LoVo (cell line): ENCODE data around the gene RBL2.
"Not testable (repeated sequence)": the region's sequence is repeated elsewhere in the genome, so short reads cannot be mapped to it uniquely, and the experiment has no call there.

Source experiments
- DNase-seq: peaks from one replicate; pipeline ENCODE4 v3.0.0-alpha.2; 2016; ENCODE audit warnings: low spot score

RBL2 gene, protein sequence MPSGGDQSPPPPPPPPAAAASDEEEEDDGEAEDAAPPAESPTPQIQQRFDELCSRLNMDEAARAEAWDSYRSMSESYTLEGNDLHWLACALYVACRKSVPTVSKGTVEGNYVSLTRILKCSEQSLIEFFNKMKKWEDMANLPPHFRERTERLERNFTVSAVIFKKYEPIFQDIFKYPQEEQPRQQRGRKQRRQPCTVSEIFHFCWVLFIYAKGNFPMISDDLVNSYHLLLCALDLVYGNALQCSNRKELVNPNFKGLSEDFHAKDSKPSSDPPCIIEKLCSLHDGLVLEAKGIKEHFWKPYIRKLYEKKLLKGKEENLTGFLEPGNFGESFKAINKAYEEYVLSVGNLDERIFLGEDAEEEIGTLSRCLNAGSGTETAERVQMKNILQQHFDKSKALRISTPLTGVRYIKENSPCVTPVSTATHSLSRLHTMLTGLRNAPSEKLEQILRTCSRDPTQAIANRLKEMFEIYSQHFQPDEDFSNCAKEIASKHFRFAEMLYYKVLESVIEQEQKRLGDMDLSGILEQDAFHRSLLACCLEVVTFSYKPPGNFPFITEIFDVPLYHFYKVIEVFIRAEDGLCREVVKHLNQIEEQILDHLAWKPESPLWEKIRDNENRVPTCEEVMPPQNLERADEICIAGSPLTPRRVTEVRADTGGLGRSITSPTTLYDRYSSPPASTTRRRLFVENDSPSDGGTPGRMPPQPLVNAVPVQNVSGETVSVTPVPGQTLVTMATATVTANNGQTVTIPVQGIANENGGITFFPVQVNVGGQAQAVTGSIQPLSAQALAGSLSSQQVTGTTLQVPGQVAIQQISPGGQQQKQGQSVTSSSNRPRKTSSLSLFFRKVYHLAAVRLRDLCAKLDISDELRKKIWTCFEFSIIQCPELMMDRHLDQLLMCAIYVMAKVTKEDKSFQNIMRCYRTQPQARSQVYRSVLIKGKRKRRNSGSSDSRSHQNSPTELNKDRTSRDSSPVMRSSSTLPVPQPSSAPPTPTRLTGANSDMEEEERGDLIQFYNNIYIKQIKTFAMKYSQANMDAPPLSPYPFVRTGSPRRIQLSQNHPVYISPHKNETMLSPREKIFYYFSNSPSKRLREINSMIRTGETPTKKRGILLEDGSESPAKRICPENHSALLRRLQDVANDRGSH

DNA sequence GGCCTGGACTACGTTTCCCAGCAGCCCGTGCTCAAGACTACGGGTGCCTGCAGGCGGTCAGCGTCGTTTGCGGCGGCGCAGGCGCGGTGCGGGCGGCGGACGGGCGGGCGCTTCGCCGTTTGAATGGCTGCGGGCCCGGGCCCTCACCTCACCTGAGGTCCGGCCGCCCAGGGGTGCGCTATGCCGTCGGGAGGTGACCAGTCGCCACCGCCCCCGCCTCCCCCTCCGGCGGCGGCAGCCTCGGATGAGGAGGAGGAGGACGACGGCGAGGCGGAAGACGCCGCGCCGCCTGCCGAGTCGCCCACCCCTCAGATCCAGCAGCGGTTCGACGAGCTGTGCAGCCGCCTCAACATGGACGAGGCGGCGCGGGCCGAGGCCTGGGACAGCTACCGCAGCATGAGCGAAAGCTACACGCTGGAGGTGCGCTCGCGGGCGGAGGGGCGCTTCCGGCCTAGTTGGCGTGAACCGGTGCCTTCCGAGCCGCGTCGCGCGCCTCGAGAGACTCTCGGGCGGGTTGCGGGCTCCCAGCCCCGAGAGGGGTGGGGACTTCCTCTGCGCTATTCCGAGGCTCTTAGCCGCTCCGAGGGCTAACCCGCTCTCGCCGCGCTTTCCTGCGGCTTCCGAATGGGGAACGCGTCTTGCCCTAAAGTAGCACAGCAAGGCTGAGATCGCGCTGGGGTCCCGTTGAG is at the start of gene RBL2:
RBL2 (plus strand) TSS at position 95 of the 689 bp plus-strand sequence; CDS start at position 181, 86 bp downstream.
- DNase-seq, result peak; percentile 84

DNA sequence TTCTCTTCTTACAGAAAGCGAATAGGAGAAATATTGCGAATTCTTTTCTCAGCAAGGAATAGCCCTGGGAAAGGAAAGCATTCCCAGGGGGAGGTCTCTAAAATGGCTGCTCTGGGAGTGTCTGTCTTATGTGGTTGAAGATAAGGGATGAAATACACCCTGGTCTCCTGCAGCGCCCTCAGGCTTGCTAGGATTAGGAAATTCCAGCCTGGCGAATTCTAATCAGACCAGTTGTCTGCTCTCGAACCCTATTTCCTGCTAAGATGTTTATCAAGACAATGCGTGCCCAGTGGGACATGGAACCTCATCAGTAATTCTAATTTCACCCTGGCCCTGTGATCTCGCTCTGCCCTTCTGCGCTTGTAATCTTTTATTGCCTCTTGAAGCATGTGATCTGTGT is 49.7 kb upstream of the RBL2 start:
- DNase-seq, result not testable (repeated sequence)

DNA sequence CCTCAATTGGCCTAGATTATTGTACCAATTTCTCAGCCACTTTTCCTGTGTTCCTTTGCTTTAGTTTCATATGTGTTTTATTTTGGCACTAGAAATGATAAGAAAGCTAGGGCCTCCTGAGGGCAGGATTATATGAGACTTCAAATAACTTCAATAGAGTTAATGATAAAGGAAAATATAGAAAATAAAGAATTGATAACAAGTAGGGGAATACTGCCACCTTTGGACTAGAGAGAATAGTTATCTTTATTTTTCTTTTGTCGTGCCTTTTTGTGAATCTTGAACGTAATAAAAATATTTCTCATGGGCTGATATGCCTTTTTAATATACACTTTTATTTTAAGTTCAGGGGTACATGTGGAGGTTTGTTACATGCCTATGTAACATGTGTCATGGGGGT is 29.3 kb upstream of the RBL2 start:
- no peak for DNase-seq

DNA sequence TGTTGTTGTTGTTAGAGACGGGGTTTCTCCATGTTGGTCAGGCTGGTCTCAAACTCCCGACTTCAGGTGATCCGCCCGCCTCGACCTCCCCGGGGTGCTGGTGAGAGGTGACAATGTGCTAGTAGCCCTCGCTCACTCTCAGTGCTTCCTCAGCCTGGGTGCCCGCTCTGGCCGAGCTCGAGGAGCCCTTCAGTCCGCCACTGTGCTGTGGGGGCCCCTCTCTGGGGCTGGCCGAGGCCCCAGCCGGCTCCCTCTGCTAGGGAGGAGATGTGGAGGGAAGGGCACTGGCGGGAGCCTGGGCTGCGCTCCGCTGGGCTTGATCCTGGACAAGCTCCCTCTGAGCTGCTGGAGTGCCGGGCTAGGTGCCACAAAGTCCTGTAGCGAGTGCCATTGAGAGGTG is 21.7 kb upstream of the RBL2 start:
- DNase-seq, result no peak

DNA sequence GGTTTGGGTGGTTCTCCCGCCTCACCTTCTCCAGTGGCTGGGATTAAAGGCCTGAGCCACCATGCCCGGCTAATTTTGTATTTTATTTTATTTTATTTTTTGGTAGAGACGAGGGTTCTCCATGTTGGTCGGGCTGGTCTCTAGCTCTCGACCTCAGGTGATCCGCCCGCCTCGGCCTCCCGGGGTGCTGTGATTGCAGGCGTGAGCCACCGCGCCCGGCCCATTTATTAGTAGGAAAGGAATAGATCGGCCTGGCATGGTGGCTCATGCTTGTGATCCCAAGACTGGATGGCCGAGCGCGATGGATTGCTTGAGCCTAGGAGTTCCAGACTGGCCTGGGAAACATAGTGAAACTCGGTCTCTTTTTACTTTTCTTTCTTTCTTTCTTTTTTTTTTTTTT is 20.4 kb upstream of the RBL2 start:
- peak; percentile 58 for DNase-seq

DNA sequence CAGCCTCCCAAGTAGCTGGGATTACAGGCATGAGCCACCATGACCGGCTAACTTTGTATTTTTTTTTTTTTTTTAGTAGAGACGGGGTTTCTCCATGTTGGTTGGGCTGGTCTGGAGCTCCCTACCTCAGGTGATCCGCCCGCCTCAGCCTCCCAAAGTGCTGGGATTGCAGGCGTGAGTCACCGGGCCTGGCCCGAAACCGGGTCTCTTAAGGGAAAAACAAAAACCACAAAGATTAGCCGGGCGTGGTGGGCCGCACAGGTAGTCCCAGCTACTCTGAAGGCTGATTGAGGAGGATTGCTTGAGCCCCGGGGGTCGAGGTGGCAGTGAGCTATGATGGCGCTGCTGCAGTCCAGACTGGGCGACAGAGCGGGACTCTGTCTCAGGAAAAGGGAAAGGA is 19.9 kb upstream of the RBL2 start:
- DNase-seq, result peak; percentile 41

DNA sequence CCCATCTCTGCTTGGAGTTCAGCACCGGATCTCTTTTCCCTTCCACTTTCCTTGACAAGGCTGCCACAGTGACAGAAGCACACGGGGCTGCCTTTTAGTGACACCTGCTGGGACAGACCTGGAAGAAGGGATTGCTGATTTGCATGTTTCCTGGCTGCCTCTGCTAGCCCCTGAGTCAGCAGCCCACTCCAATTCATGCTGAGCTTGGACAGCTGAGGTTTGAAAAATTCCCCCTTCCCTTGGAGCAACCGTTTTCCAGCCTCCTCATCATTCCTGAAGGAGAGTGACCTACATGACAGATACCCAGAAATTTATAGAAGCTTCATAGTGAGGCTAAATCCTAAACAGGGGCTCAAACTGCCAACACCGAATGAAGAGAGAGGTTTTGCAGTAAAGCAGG is 18.8 kb upstream of the RBL2 start:
- peak; percentile 74 for DNase-seq

DNA sequence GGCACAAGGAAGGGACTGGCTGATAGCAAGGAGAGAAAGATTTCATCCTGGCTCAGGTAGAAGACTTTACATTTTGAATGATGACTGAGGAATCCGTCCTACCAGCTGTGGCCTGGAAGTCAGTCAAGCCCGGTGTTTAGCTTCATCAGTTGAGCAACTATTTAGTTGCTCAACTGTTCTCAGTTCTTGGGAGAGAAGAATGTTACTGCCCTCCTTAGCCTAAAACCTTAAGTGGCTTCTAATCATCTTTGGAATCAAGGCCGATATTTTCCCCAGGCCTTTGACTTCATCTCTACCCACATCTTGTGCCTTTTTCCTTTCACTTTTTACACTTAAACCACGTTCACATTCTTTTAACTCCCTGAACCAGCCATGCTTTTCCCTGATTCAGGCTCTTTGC is 17.3 kb upstream of the RBL2 start:
- no peak for DNase-seq

DNA sequence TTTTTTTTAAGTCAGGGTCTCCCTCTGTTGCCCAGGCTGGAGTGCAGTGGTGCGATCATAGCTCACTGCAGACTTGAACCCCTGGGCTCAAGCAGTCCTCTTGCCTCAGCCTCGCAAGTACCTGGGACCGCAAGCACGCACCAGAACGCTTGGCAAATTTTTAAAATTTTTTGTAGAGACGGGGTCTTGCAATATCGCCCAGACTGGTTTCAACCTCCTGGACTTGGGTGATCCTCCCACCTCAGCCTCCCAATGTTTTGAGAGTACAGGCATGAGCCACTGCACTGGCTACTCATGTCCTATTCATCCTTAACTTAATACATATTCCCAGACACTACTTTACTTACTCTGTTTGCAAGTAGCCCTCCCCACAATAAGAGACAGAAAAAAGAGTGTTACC is 16.3 kb upstream of the RBL2 start:
- no peak for DNase-seq

DNA sequence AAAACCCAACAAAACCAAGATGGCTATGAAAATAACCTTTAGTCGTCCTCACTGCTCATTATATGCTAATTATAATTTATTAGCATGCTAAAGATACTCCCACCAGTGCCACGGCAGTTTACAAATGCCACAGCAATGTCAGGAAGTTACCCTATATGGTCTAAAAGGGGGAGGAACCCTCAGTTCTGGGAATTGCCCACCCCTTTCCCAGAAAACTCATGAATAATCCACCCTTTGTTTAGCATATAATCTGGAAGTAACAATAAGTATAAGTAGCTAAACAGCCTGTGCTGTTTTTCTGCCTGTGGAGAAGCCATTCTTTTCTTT is 14.9 kb upstream of the RBL2 start:
- not testable (repeated sequence) for DNase-seq

DNA sequence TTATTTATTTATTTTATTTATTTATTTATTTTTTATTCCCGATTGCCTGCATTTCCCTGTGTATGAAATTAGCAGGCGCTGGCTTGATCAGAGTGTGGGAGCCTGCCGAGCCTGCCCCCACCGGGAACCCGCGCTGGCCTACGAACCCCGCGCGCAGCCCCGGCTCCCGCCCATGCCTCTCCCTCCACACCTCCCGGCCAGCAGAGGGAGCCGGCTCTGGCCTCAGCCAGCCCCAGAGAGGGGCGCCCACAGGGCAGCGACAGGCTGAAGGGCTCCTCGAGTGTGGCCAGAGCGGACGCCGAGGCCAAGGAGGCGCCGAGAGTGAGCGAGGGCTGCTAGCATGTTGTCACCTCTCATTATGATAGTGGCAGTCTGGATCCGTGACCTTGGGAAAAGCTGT is 13.0 kb upstream of the RBL2 start:
- no peak for DNase-seq

DNA sequence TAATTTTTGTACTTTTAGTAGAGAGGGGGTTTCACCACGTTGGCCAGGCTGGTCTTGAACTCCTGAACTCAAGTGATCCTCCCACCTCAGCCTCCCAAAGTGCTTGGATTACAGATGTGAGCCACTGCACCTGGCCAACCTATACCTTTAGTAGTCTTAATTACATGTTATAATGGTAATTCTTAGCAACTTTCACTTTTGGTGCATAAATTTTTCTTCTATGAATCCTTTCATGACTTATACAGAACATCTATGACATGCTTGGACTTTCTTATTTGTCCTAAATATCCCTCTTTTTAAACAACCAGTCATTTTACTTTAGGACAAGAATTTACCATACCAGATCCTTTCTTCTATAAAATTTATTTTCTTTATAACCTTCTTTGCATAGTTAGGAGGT is 10.3 kb upstream of the RBL2 start:
- DNase-seq, result not testable (repeated sequence)

DNA sequence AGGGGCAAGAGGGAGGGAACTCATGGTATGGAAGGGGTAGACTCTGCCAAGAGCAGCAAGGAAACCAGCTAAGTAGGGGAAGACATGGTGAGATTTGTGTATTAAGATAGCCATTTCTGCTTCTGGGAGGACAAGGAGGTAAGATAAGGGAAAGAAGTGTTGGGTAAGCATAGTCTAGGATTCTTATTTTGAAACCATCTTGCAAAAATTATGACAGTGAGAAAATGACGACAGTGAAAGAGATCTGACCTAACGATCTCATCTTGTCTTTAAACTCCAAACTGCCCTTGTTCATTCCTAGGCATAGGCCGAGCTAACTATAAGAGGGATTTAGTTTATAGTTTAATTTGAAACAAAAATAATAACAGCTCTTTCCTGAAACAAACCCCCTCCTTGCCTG is 5.6 kb upstream of the RBL2 start:
- DNase-seq, result no peak

DNA sequence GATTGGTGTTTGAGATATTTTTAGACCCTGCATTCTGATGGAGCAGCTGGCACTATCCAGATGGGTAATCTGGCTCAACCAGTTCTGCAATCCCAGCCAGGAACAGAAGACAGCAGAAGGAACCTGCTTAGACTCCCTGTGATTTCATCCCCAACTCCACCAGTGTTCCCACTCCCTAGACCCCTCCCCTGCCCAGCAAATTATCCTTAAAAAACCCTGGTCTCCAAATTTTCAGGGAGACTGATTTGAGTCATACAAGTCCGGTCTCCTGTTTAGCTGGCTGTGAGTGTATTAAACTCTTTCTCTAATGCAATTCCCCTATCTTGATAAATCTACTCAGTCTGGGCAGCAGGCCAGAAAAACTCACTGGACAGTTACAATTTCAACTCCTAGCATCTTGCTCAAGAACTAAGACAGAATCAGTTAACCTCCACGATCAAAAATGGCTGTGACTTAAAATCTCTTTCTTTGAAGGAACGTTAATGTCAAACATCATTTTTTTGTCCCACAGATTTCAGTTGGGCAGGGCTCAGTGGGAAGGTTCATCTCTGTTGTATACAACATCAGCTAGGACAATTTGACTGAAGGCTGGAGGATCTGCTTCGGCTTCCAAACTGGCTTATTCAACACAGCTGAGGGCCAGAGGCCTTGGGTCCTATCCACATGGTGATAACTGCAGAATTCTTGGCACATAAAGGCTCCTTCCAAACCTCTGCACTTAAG is 4.9 kb upstream of the RBL2 start:
- DNase-seq, result peak; percentile 3

DNA sequence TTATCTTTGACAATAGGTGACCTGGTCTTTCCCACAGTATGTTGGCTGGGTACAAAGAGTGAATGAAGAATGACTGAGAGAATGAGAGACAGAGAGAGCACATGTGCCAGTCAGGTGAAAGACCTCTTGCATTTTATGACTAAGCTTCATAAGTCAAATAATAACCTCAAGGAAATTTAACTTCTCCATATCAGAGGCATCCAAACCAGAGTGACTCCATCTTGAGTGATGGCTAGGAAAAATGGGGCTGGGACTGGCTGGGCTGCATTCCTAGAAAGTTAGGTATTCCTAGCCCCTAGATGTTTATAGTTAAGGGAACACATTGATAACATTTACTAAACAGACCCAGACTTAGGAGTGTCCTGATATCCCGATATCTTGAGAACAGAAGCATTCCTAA is 3.9 kb upstream of the RBL2 start:
- no peak for DNase-seq

DNA sequence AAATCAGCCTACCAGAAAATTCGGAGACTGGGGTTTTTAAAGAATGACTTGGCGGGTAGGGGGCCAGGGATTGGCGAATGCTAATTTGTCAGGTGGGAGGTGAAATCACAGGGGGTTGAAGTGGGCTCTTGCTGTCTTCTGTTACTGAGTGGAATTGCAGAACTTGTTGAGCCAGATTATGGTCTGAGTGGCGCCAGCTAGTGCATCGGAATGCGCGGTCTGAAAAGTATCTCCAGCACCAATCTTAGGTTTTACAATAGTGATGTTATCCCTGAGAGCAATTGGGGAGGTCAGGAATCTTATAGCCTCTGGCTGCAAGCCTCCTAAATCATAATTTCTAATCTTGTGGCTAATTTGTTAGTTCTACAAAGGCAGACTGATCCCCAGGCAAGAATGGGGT is 762 bp upstream of the RBL2 start:
- no peak for DNase-seq

DNA sequence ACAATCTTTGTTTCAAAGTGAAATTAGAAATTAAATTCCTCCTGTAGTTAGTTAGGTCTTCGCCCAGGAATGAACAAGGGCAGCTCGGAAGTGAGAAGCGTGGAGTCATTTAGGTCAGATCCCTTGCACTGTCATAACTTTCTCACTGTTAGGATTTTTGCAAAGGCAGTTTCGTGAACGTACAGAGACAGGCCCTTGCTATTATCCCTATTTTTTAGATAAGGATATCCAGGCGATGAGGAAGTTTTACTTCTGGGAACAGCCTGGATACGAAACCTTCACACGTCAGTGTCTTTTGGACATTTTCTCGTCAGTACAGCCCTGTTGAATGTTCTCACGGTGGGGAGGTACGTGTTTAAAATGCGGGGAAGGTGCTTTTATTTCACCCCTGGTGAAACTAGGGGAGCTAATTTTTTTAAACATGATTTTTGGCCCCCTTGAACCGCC is 318 bp upstream of the RBL2 start:
- DNase-seq, result no peak

DNA sequence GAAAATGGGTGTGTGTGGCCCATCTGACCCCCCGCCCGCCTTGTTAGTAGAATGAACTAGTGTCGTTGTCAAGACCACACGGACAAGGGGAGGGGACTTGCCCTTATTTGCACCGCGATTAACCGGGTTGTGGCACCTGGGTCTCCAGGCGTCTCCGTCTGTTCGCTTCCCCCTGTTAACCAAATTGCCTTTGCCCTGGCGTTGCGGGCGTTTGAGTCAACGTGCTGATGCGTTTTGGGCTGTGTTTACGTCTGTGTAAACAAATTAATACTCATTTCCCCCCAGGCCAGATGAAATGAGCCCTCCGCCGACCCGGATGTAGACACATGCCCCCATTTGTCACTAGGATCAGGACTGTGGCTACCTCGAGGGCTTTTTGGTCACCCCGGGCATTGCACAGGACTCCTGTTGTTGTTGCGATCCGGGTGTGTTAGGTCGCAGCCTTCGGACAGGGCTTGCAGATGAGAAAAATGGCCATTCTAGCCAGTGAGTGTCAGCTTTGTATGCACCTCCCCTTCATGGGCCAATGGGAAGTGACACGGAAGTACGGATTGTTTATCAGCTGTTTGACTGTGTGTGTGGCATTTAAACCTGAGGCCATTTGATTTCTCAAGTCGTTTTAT is 906 bp downstream of the RBL2 start:
- DNase-seq, result peak; percentile 83

DNA sequence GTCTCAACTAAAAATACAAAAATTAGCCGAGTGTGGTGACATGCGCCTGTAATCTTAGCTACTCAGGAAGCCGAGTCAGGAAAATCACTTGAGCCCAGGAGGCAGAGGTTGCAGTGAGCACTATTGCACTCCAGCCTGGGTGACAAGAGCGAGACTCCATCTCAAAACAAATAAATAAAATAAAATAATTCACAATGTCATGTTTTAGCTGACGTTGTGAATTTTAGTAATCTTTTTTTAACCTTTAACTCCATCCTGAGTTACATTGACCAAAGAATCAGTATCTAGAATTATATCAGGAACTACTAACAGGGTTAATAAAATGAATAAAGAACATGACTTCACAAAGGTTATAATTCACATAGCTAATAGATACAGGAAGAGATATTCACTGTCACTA is 5.9 kb downstream of the RBL2 start:
- no peak for DNase-seq

DNA sequence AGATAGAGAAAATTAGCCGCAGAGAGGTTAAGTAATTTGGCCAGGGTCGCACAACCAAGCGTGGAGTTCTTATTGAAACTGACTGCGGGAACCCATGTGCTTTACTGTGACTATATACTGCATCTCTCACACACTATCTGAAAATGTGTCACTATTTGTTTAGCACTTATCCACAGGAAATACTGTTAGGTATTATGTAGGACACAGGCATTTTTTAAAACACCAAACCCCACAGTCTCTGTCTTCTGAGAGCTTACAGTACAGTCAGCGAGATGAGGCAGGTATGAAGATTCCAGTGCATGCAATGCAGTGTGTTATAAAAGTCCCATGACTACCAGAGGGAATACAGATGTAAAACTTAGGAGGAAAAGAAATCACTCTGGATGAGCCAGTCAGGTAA is 11.3 kb downstream of the RBL2 start:
- no peak for DNase-seq

DNA sequence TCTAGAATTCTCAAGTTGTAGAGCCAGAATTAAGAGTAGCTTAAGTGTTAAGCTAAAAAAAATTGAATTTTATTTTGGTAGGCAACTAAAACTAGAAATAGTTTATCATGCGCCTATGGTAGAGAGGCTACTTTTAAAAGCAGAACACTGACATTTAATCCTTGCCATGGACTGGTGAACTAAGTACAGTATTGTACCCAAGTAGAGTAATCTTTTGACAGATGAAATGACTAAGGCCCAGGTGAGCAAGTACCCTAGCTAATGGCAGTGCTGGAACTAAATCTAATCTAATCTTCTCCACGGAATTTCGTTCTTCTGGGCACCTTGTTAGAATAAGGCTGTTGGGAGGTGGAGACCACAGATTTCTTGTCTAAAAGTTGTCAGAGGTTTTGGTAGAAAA is 11.8 kb downstream of the RBL2 start:
- DNase-seq, result no peak
